Neutrophil (primary cell): Measurements from ENCODE around the gene RGS3.

Source experiments
- H3K27ac ChIP-seq: fragments of 200-600 bp; sonication (generic); 2 replicates; pipeline ENCODE4 v1.5.1; 2016; ENCODE audit warnings: mild to moderate bottlenecking, moderate library complexity
- H3K27me3 ChIP-seq: fragments of 200-600 bp; sonication (generic); 2 replicates; pipeline ENCODE4 v1.6.0; 2016; ENCODE audit warnings: mild to moderate bottlenecking
- H3K36me3 ChIP-seq: fragments of 200-600 bp; sonication (generic); 2 replicates; pipeline ENCODE4 v1.5.1; 2017
- H3K4me1 ChIP-seq, 2 experiments: fragments of 200-600 bp in 1 of 2; sonication (generic) in 1 of 2; 1 replicate in 1 of 2; 2 replicates in 1 of 2; pipeline versions ENCODE4 v1.5.1 to v1.6.1; 2013 to 2016; ENCODE audit warnings: low read depth in 1 of 2, low read length in 1 of 2, mild to moderate bottlenecking in 1 of 2, moderate library complexity in 1 of 2; ENCODE audit not compliant: control insufficient read depth in 1 of 2, insufficient read depth in 1 of 2
- H3K4me3 ChIP-seq, 2 experiments: fragments of 200-600 bp in 1 of 2; sonication (generic) in 1 of 2; 1 replicate in 1 of 2; 2 replicates in 1 of 2; pipeline ENCODE4 v1.5.1; 2013 to 2016; ENCODE audit warnings: low read depth in 1 of 2, low read length in 1 of 2, mild to moderate bottlenecking in 1 of 2, moderate library complexity in 1 of 2
- H3K9me3 ChIP-seq: fragments of 200-600 bp; sonication (generic); 2 replicates; pipeline ENCODE4 v1.5.1; 2016
- CTCF ChIP-seq: fragments of 200-600 bp; sonication (generic); IDR thresholded peaks from 2 replicates; pipeline ENCODE4 v1.5.1; 2016; ENCODE audit warnings: antibody characterized with exemption

Gene RGS3

GRCh38 chr9:113625486-113625885 is 162.0 kb downstream of the RGS3 start:
- Histone ChIP-seq H3K27ac (no peak overlapping the region), H3K9me3 (no peaks in the 10 kb centered on the region), H3K27me3 (peaks cover 30% of the 10 kb centered on the region), H3K4me1 (peaks cover 1 to 5% of the 10 kb centered on the region in 2 experiments), H3K36me3 (no peaks in the 10 kb centered on the region), H3K4me3 (no peak overlapping the region)
- no peak for TF ChIP-seq CTCF

- Histone ChIP-seq H3K9me3 (no peaks in the 10 kb centered on the region), H3K4me1 (peaks cover 4 to 6% of the 10 kb centered on the region in 2 experiments), H3K36me3 (no peaks in the 10 kb centered on the region), H3K4me3 (no peak overlapping the region), H3K27me3 (peaks cover 42% of the 10 kb centered on the region), H3K27ac (no peak overlapping the region)
- no peak for TF ChIP-seq CTCF
Observed at GRCh38 chr9:113626735-113627495, 163.4 kb downstream of the RGS3 start.

GRCh38 chr9:113628621-113629020 is 165.1 kb downstream of the RGS3 start:
- H3K27ac ChIP-seq: no peak overlapping the region
- no peaks in the 10 kb centered on the region for H3K36me3 ChIP-seq
- TF ChIP-seq CTCF: no peak
- peaks cover 53% of the 10 kb centered on the region for H3K27me3 ChIP-seq
- no peak overlapping the region for H3K4me3 ChIP-seq
- H3K9me3 ChIP-seq: no peaks in the 10 kb centered on the region
- peaks cover 4 to 6% of the 10 kb centered on the region in 2 experiments for H3K4me1 ChIP-seq

GRCh38 chr9:113630386-113631136 is 167.0 kb downstream of the RGS3 start:
- peaks cover 4 to 6% of the 10 kb centered on the region in 2 experiments for H3K4me1 ChIP-seq
- H3K9me3 ChIP-seq: no peaks in the 10 kb centered on the region
- TF ChIP-seq CTCF: no peak
- no peak overlapping the region for H3K4me3 ChIP-seq
- H3K36me3 ChIP-seq: no peaks in the 10 kb centered on the region
- no peak overlapping the region for H3K27ac ChIP-seq
- H3K27me3 ChIP-seq: peaks cover 65% of the 10 kb centered on the region

GRCh38 chr9:113631137-113631765 is 167.7 kb downstream of the RGS3 start:
- Histone ChIP-seq H3K27ac (no peak overlapping the region), H3K9me3 (no peaks in the 10 kb centered on the region), H3K36me3 (no peaks in the 10 kb centered on the region), H3K4me3 (no peak overlapping the region), H3K4me1 (peaks cover 4 to 6% of the 10 kb centered on the region in 2 experiments), H3K27me3 (peaks cover 70% of the 10 kb centered on the region)
- no peak for TF ChIP-seq CTCF
